ENCODE measurements around the gene IFIT1.
"Not testable (repeated sequence)": the region's sequence is repeated elsewhere in the genome, so short reads cannot be mapped to it uniquely, and the experiment has no call there.

The IFIT1 gene

GRCh38 chr10:89367529-89367928 lies 24.9 kb upstream of the IFIT1 start:
- no peak for DNase-seq (ENCODE audit: low spot score)

- DNase-seq (ENCODE audit: low spot score), result no peak
These were observed 24.3 kb upstream of the IFIT1 start for GRCh38 chr10:89368129-89368528.

GRCh38 chr10:89369156-89370105 lies 23.0 kb upstream of the IFIT1 start:
- DNase-seq (ENCODE audit: low spot score), result no peak

GRCh38 chr10:89371079-89371478 lies 21.3 kb upstream of the IFIT1 start:
- DNase-seq (ENCODE audit: low spot score), result no peak

- no peak for DNase-seq (ENCODE audit: low spot score)
These were observed 20.4 kb upstream of the IFIT1 start for GRCh38 chr10:89371987-89372386.

GRCh38 chr10:89373916-89374711 lies 18.3 kb upstream of the IFIT1 start:
- no peak for DNase-seq (ENCODE audit: low spot score)

GRCh38 chr10:89374713-89375141 lies 17.7 kb upstream of the IFIT1 start:
- no peak for DNase-seq (ENCODE audit: low spot score)

- DNase-seq (ENCODE audit: low spot score), result no peak
These were observed 14.5 kb upstream of the IFIT1 start, which contains the start of gene IFIT1B for GRCh38 chr10:89377705-89378637. TSS of gene IFIT1B (plus strand) at chr10:89378056. CDS start at chr10:89378136, 80 bp downstream.

- no peak for DNase-seq (ENCODE audit: low spot score)
These were observed 13.3 kb upstream of the IFIT1 start for GRCh38 chr10:89379103-89379502.

- DNase-seq (ENCODE audit: low spot score), result no peak
These were observed 9.7 kb upstream of the IFIT1 start for GRCh38 chr10:89382757-89383156.

- no peak for DNase-seq (ENCODE audit: low spot score)
These were observed 7.7 kb upstream of the IFIT1 start for GRCh38 chr10:89384474-89385340.

- no peak for DNase-seq (ENCODE audit: low spot score)
These were observed 3.6 kb upstream of the IFIT1 start for GRCh38 chr10:89388806-89389205.

- DNase-seq (ENCODE audit: low spot score), result no peak
These were observed 3.2 kb upstream of the IFIT1 start for GRCh38 chr10:89389254-89389653.

- no peak for DNase-seq (ENCODE audit: low spot score)
These were observed 1.8 kb upstream of the IFIT1 start for GRCh38 chr10:89390476-89391225.

- not testable (repeated sequence) for DNase-seq (ENCODE audit: low spot score)
These were observed 1.2 kb upstream of the IFIT1 start for GRCh38 chr10:89391226-89391576.

GRCh38 chr10:89392974-89393373 lies 551 bp downstream of the IFIT1 start:
- no peak for DNase-seq (ENCODE audit: low spot score)

GRCh38 chr10:89393898-89394297 lies 1.5 kb downstream of the IFIT1 start:
- DNase-seq (ENCODE audit: low spot score), result no peak

- DNase-seq (ENCODE audit: low spot score), result no peak
These were observed 2.7 kb downstream of the IFIT1 start for GRCh38 chr10:89395141-89395540.

- DNase-seq (ENCODE audit: low spot score), result no peak
These were observed 5.8 kb downstream of the IFIT1 start for GRCh38 chr10:89398003-89398749.
